ENCODE measurements around the gene SLC12A5. TPM values are rescaled to one million over a fixed set of nuclear protein-coding genes. Genes with fewer than 3 reads are reported as not detected.

SLC12A5 gene
- total RNA-seq, 1 donor from 2014 or later, result 5.1 TPM

DNA sequence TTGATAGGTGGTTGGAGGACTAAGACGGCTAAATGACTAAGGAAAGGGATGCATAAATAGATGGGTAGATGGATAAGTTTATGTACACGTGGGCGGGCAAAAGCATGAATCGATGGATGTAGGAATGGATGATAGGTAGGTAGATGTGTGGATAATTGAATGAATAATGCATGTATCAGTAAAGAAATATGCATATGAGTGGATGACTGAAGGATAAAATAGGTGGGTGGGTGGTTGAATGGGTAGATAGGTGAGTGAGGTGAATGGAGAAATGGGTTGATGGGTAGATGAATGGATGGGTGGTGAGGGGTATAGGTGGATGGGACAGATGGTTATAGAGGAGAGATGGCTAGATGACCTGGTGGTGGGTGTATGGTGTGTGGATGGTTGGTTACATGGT is 20.2 kb downstream of the SLC12A5 start:
- Mint-ChIP-seq H3K4me3 (no peak overlapping the region), H3K9me3 (no peaks in the 10 kb centered on the region), H3K27me3 (peaks cover 70% of the 10 kb centered on the region), H3K4me1 (ENCODE audit: unreplicated experiment) (no peaks in the 10 kb centered on the region), H3K36me3 (no peaks in the 10 kb centered on the region), H3K27ac (no peak overlapping the region)
- TF ChIP-seq, protein P1, sequence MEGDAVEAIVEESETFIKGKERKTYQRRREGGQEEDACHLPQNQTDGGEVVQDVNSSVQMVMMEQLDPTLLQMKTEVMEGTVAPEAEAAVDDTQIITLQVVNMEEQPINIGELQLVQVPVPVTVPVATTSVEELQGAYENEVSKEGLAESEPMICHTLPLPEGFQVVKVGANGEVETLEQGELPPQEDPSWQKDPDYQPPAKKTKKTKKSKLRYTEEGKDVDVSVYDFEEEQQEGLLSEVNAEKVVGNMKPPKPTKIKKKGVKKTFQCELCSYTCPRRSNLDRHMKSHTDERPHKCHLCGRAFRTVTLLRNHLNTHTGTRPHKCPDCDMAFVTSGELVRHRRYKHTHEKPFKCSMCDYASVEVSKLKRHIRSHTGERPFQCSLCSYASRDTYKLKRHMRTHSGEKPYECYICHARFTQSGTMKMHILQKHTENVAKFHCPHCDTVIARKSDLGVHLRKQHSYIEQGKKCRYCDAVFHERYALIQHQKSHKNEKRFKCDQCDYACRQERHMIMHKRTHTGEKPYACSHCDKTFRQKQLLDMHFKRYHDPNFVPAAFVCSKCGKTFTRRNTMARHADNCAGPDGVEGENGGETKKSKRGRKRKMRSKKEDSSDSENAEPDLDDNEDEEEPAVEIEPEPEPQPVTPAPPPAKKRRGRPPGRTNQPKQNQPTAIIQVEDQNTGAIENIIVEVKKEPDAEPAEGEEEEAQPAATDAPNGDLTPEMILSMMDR (conservative IDR thresholded peaks at IDR 0.05), result no peak
- DNase-seq (ENCODE audit: extremely low spot score, unreplicated experiment), result no peak

DNA sequence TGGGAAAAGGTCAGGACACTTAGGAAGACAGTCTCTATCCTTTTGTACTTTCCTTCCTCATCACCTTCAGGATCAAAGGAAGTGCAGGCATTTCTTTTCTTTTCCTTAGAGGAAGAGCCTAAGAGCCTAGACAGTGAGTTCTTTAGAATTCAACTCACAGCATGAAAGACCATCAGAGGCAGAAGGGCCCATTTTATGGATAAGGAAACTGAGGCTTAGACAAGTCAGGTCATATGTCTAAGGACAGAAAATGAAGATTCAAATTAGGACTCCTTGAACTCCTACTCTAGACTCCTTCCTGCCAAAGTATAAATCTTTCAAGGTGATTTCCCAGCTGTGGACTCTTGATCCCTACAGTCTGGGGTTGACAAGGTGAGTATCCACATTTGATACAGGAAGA is 20.8 kb downstream of the SLC12A5 start:
- Mint-ChIP-seq H3K27ac (no peak overlapping the region), H3K27me3 (peaks cover 73% of the 10 kb centered on the region), H3K4me3 (no peak overlapping the region), H3K9me3 (no peaks in the 10 kb centered on the region), H3K36me3 (no peaks in the 10 kb centered on the region), H3K4me1 (ENCODE audit: unreplicated experiment) (no peaks in the 10 kb centered on the region)
- DNase-seq (ENCODE audit: extremely low spot score, unreplicated experiment), result no peak
- TF ChIP-seq, protein P1 (conservative IDR thresholded peaks at IDR 0.05), result no peak

DNA sequence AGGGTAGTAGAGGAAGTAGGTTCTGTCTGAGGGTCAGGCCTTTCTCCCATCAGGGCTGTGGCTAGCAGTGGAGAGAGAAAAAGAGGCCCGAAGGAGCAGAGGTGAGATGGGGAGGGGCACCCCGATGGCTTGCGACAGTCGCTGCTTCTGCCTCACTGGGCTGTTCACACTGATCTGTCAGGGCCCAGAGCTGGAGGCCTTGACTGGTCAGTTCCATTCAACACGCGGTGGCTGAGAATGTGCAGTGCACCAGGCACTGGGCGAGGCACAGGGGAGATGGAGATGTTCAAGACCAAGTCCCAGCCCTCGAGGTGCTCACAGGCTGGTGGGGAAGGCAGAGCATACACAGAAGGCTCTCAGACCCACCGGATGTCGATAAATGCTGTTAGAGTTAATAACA is 21.4 kb downstream of the SLC12A5 start:
- Mint-ChIP-seq H3K27me3 (peaks cover 76% of the 10 kb centered on the region), H3K4me1 (ENCODE audit: unreplicated experiment) (no peaks in the 10 kb centered on the region), H3K4me3 (no peak overlapping the region), H3K9me3 (no peaks in the 10 kb centered on the region), H3K27ac (no peak overlapping the region), H3K36me3 (peaks cover 1% of the 10 kb centered on the region)
- TF ChIP-seq, protein P1 (conservative IDR thresholded peaks at IDR 0.05), result no peak
- DNase-seq (ENCODE audit: extremely low spot score, unreplicated experiment), result no peak

DNA sequence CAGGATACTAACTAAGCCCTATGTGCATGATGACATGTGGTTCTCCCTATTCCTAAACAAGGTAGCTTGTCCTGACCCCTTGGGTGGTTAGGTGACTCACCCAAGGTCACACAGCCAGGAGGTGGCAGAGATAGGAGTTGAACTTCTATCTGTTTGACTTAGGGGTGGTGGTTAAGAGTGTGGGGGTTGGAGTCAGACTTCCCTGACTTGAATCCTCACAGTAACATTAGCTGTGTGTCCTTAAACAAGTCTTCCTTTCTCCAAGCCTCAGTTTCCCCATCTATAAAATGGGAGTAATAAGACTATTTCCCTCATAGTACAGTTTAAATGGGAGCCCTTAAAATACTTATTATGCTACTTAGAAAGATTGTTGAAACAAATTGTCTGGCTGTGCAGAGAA is 21.9 kb downstream of the SLC12A5 start:
- Mint-ChIP-seq H3K27me3 (peaks cover 77% of the 10 kb centered on the region), H3K4me1 (ENCODE audit: unreplicated experiment) (no peaks in the 10 kb centered on the region), H3K4me3 (no peak overlapping the region), H3K27ac (no peak overlapping the region), H3K9me3 (no peaks in the 10 kb centered on the region), H3K36me3 (peaks cover 4% of the 10 kb centered on the region)
- DNase-seq (ENCODE audit: extremely low spot score, unreplicated experiment), result no peak
- TF ChIP-seq, protein P1 (conservative IDR thresholded peaks at IDR 0.05), result no peak

DNA sequence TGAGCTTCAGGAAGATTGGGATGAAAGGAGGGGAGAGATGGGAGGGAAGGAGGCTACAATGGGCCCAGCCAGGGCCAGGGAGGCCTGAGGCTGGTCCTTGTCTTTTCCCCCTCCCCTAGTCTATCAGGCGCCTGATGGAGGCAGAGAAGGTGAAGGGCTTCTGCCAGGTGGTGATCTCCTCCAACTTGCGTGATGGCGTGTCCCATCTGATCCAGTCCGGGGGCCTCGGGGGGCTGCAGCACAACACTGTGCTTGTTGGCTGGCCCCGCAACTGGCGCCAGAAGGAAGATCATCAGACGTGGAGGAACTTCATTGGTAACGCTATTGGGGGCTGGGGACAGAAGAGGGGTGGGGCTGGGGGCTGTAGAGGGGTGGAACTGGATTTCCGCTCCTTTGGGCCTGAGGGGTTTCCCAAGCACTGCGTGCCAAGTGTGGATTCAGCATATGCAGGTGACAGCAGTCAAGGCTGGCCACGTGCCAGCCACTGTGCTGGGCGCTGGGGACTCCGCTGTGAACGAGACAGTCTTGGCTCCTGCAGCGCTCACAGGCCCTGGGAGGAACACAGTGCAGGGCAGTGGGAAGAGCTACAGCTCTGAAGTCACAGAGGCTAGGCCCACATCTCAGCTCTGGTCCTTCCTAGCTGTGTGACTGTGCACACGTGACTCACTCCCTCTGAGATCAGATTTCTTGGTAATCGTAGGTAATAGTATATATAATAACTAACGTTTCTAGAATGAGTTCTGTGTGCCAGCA is 22.7 kb downstream of the SLC12A5 start:
- DNase-seq (ENCODE audit: extremely low spot score, unreplicated experiment), result no peak
- Mint-ChIP-seq H3K4me3 (no peak overlapping the region), H3K27ac (no peak overlapping the region), H3K36me3 (peaks cover 4% of the 10 kb centered on the region), H3K27me3 (peaks cover 77% of the 10 kb centered on the region), H3K4me1 (ENCODE audit: unreplicated experiment) (no peaks in the 10 kb centered on the region), H3K9me3 (no peaks in the 10 kb centered on the region)
- TF ChIP-seq, protein P1 (conservative IDR thresholded peaks at IDR 0.05), result no peak
